Coronary artery (tissue), 2 donors: ENCODE results near the gene PRKN.

Experiments used
- DNase-seq: peaks from one replicate; pipeline ENCODE4 v3.0.0-alpha.2; 2017; ENCODE audit warnings: low spot score
- H3K27ac ChIP-seq, 2 donors: fragments of 200-600 bp; sonication (generic); one replicate each; pipeline ENCODE4 v1.5.1; 2016 to 2019
- H3K4me3 ChIP-seq: fragments of 200-600 bp; sonication (generic); 2 replicates; pipeline ENCODE4 v1.5.1; 2016; ENCODE audit warnings: mild to moderate bottlenecking, moderate library complexity
- CTCF ChIP-seq: fragments of 200-600 bp; sonication (generic); IDR thresholded peaks from one replicate; pipeline ENCODE4 v1.5.1; 2019; ENCODE audit warnings: antibody characterized with exemption

PRKN gene

GRCh38 chr6:162705736-162706135, 21.8 kb downstream of the PRKN start:
- no peak for DNase-seq
- no peak for TF ChIP-seq CTCF
- Histone ChIP-seq H3K27ac (no peak overlapping the region), H3K4me3 (no peak overlapping the region)

- Histone ChIP-seq H3K27ac (no peak overlapping the region), H3K4me3 (no peak overlapping the region)
- no peak for DNase-seq
- TF ChIP-seq CTCF = no peak
Measured at GRCh38 chr6:162704001-162704400, 23.6 kb downstream of the PRKN start.

- TF ChIP-seq CTCF = no peak
- Histone ChIP-seq H3K27ac (no peak overlapping the region), H3K4me3 (no peak overlapping the region)
- DNase-seq = no peak
Measured at GRCh38 chr6:162702446-162702845, 25.1 kb downstream of the PRKN start.

- DNase-seq = no peak
- TF ChIP-seq CTCF = no peak
- Histone ChIP-seq H3K4me3 (no peak overlapping the region), H3K27ac (no peak overlapping the region)
Measured at GRCh38 chr6:162701551-162701950, 26.0 kb downstream of the PRKN start.

- TF ChIP-seq CTCF = no peak
- no peak for DNase-seq
- no peak overlapping the region for H3K27ac ChIP-seq
- H3K4me3 ChIP-seq = no peak overlapping the region
Measured at GRCh38 chr6:162700966-162701365, 26.6 kb downstream of the PRKN start.

GRCh38 chr6:162699961-162700360, 27.6 kb downstream of the PRKN start:
- Histone ChIP-seq H3K4me3 (no peak overlapping the region), H3K27ac (no peak overlapping the region)
- DNase-seq = no peak
- no peak for TF ChIP-seq CTCF

GRCh38 chr6:162698440-162698839, 29.1 kb downstream of the PRKN start:
- TF ChIP-seq CTCF = no peak
- Histone ChIP-seq H3K27ac (no peak overlapping the region), H3K4me3 (no peak overlapping the region)
- no peak for DNase-seq
